HG03469 (cell line): ENCODE results near the gene TTC16.
"Not testable (repeated sequence)": the region's sequence is repeated elsewhere in the genome, so short reads cannot be mapped to it uniquely, and the experiment has no call there.

ENCODE experiments used
- ATAC-seq: cut with Tn5 transposase; IDR thresholded peaks from one replicate; pipeline ENCODE4 v1.9.1; 2021; ENCODE audit warnings: mild to moderate bottlenecking, moderate library complexity, moderate number of reproducible peaks; ENCODE audit not compliant: unreplicated experiment

TTC16 gene

DNA sequence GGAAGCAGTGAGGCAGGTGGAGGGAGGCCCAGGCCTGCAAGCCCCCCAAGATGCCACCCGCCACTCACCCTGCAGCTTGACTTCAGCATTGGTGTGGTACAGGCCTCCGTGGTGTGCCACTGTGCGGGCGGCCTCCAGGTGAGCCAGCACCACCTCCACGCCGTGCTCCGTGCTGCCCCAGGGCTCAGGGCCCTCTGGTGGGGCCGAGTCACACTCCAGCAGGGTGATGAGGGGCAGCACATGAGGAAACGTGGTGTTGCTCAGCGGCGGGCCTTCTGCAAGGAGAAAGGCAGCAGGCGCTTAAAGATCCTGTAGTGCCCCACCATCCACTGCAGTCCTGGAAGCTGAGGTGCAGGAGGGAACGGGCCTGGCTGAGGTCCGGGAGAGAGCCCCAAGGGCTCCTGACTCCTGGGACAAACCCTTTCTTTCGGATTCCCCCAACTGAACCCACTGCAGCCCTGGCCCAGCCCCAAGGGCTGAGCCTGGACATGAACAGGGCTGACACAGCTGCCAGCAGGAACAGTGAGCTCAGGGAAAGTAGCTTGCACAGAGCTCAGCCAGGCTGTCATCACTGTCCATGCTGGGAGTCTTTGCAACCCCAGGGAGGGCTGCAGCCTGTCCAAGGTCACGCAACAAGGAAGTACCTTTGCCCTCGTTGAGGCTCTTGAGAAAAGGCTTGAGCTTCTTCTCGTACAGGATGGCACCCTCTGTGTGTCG lies 23.9 kb downstream of the TTC16 start:
- no peak for ATAC-seq

DNA sequence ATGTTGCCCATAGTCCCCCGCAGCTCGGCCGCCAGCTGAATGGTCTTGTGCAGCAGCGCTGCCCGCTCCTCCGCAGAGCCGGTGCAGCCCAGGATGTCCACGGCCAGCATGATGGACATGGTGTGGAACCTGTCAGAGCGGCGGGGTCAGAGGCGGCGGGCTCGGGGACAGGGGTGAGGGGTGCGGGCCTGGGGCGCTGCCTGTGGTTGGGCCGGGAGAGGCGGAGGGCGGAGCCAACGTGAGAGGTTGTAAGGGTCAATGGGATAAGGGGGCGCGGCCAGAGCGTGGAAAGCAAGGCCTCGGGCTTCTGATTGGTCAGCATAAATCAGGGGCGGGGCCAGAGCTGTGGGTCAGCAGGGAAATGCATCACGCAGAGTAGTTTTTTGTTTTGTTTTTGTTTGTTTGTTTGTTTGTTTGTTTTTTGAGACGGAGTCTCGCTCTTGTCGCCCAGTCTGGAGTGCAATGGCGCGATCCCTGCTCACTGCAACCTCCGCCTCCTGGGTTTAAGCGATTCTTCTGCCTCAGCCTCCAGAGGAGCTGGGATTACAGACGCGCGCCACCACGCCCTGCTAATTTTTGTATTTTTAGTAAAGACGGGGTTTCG lies 26.1 kb downstream of the TTC16 start:
- no peak for ATAC-seq

- no peak for ATAC-seq
Observed at GRCh38 chr9:127742435-127743088, 26.7 kb downstream of the TTC16 start.

GRCh38 chr9:127744398-127745110 lies 28.7 kb downstream of the TTC16 start:
- ATAC-seq: no peak

- no peak for ATAC-seq
Observed at GRCh38 chr9:127746959-127747569, 31.2 kb downstream of the TTC16 start.

GRCh38 chr9:127749090-127749787 lies 33.4 kb downstream of the TTC16 start:
- ATAC-seq: no peak

- ATAC-seq: no peak
Observed at GRCh38 chr9:127751269-127752054, 35.6 kb downstream of the TTC16 start.

- ATAC-seq: no peak
Observed at GRCh38 chr9:127753148-127753547, 37.3 kb downstream of the TTC16 start.

DNA sequence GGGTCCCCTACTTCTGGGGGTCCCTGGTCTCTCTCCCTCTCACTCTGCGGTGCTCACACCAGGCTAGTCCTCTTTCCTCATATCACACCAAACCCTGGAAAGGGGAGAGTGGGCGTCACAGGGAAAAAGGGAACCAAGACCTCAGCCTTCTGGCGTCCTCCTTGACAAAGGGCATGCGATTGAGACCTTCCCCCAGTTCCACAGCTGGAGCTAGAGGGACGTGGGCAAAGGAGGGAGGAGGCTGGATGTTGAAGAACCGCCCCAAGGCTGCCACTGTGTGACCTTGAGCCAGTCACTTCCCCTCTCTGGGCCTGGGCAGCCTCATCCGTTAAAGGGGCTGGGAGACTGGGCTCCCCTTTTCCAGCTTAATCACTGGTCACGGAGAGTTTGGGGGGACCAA lies 37.7 kb downstream of the TTC16 start:
- ATAC-seq: no peak

DNA sequence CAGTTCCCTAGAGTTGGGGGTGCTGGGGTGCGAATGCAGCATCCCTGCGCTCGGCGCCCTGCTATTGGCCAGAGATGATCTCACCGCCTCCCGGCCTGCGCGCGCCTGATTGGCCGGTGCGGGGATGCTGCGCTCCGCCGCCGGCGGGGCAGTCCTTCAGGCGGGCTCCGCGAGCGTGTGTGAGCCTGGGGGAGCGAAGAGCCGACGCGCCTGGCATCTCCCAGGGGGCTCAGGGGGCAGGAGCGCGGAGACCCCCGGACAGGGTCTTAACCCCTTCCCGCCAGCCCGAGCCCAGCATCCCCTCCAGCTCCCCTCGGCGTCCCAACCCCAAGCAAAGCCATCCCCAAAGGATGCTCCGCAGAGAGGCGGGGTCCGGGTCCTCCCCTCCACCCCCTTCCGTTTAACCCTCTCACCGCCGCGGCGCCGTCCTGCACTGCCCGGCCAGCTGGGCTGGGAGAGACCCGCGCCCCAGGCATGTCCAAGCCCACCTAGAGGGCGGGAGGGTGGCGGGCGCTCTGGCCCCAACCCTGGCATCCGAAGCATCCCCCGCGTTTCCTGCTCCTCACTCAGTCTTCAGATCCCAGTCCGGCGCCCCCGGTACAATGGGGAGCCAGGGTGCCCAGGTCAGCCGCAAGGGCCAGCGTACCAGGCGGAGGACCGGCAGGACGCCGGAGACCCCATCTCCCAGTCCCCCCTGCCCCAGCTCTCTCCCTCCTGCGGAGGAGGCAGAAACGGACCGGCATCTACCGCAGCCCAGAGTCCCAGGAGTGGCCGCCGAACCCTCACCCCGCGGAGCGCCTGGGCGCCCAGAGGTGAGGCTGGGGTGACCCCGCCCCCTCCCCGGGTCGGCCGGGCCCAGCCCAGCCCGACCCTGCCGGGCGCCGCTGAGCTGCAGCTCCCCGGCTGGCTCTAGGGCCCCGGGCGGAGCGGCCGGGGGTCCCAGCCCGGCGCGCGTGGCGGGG lies 38.5 kb downstream of the TTC16 start:
- ATAC-seq: no peak

DNA sequence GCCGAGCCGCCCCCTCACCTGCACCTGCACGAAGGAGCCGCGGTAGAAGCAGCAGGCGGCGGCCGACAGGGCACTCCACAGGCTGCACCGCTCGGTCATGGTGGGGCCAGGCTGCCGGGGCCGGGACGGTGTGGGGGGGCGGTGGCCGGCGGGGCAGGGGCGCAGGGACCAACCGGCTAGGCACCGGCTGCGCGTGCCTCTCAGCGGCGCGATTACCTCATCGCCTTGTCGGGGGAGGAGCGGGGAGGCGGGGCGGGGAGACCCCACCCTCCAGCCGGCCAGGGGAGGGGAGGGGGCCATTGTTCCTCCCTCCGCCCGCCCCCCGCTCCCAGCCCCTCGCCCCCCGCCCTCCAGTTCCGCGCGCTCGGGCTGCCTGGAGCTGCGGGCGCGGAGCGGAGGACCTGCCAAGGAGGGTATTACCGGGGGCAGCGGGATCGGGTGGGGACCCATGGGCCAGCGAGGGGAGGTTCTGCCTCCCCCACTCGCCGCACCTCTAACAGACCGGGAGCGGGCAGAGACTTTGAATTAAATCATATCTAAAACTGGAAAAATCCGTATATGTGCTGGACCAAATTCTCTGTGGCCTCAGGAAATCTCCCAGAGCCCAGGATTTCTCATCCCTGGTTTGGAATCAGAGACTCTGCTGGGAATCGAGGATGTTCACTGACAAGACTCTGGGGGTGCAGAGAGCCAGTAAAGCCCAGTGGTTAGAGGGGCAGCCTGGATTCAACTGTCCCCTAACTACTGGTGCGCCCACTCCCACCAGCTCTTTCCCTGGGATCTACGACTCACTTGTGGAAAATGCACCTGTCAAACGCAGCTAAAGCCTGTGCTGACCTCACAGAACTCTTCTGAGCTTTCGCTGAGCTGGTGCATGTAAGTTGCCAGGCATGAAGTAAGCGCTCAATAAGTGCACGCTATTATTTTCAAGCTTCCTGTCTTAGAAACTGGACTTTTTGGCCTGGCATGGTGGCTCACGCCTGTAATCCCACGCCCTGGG lies 39.5 kb downstream of the TTC16 start:
- no peak for ATAC-seq

DNA sequence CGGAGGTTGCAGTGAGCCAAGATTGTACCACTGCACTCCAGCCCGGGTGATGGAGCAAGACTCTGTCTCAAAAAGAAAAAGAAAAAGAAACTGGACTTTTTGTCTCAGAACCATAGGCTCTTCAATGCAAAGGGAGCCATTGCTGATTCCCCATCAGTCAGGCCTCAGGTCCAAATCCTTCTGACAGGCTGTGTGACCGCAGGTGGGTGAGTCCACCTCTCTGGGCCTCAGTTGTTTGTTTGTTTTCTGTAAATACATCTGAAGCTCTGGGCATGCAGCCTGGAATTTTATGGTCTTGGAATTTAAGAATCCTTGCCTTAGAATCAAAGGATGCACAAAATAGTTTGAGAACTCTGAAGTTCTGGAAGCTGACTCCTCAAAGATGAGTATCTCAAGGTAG lies 40.4 kb downstream of the TTC16 start:
- no peak for ATAC-seq

- not testable (repeated sequence) for ATAC-seq
Observed at GRCh38 chr9:127756776-127757175, 40.9 kb downstream of the TTC16 start.

- ATAC-seq: no peak
Observed at GRCh38 chr9:127758843-127759242, 43.0 kb downstream of the TTC16 start.

DNA sequence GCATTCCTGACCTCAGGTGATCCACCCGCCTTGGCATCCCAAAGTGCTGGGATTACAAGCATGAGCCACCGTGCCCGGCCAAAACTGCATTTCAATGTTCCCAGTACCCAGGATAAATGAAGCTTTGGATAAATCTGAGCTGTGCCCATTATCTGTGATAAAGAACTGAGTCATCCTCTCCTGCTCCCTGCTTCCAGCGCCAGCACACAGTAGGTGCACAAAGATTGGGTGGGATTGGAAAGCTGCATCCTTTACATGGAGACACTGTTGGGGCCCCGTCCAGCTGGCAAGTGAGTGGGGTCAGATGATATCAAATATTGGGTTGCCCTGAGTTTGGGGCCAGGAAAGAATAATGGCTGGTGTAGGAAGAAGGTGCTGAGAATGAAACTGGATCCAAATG lies 45.2 kb downstream of the TTC16 start:
- no peak for ATAC-seq

DNA sequence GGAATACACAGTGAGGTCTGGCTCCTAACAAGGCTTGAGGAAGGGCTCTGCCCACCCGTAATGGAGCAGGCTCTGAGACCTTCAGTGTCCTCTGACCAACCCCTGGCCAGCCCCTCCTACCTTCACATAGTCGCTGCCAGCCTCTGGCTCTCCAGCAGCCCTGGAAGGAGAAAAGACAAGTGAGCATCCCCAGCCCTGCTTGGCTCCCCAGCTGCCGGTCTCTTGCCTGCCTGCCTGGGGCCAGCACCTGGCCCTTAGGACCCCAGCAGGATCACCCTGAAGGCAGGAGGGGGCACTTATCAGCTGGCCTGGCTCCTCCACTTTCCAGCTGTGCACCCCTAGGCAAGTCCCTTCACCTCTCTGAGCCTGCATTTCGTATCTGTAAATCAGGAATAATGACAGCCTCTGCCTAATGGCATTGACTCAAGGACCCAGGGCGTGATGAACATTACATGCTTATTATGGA lies 45.6 kb downstream of the TTC16 start:
- ATAC-seq: no peak

DNA sequence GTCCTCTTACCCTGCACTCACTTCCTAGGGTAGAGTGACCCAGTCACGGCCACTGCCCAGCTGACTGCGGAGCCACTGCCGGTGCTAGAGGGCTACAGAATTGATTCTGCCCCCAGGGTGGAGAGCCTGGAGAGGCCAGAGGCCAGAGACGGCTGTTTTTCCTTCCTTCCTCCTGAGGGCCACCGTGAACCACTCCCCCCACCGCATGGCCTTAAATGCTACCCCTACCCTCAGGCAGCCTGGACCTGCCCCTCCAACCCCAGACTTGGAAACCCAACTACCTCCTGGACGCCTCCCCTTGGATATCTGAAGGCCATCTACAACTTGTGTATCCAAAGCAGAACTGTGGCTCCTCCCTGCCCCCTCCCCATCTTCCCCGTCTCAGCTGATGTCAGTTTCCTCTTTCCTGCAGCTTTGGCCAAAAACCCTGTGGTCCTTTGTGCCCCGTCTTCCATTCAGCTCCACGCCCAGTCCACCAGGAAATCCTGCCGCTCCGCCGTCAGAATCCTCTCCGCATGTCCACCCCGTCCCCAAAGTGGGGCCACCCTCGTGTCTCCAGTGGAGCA lies 46.3 kb downstream of the TTC16 start:
- no peak for ATAC-seq
